NCI-H1048 (cell line): ENCODE measurements around the gene AGPAT2.

Experiments used
- DNase-seq: peaks from one replicate; lab custom pipeline; 2025; lab: John Stamatoyannopoulos, UW

Gene AGPAT2

GRCh38 chr9:136661641-136662325 is 25.5 kb downstream of the AGPAT2 start:
- DNase-seq = no peak

- no peak for DNase-seq
Measured at GRCh38 chr9:136660971-136661550, 26.2 kb downstream of the AGPAT2 start.

DNA sequence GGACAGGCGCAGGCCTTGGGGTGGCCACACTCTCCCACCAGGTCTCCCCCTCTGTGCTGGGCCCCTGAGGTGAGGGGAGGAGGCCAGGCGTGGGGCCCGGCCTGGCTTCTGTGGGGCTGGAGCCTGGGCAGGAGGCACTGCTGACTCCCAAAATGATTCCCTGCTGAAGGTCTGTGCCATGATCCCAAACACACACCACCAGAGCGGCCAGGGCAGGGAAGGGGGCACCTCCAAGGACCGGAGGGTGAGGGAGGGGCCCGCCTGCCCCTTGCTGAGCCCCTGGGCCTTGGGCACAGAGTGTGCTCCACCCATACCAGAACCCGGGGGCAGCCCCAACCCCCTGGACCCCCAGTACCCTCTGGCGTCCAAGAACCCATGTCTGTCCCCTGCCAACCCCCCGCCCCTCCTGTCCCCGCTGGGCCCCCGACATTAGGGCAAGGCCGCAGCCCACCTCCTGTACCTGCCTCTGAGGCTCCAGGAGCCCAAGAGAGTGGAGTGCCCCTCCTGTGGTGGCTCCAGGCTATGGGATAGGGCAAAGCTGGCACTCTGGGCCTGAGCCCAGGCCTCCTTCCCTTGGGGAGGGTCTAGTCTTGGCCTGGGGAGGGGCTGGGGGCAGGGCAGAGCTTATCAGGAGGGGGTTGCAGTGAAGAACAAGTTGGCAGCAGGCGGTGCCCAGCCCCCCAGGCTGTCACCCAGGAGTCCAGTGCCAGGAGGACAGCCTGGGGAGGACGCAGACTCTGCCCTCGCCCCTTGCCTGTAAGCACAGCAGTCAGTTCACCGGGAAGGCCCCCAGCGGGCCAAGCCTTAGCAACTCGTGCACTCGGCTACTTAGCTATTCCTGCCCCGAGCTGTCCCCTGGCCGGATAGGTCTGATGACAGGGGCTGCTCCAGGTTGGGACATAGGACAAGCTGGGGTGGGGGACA is 27.1 kb downstream of the AGPAT2 start:
- no peak for DNase-seq

- no peak for DNase-seq
Measured at GRCh38 chr9:136658849-136659535, 28.3 kb downstream of the AGPAT2 start.

DNA sequence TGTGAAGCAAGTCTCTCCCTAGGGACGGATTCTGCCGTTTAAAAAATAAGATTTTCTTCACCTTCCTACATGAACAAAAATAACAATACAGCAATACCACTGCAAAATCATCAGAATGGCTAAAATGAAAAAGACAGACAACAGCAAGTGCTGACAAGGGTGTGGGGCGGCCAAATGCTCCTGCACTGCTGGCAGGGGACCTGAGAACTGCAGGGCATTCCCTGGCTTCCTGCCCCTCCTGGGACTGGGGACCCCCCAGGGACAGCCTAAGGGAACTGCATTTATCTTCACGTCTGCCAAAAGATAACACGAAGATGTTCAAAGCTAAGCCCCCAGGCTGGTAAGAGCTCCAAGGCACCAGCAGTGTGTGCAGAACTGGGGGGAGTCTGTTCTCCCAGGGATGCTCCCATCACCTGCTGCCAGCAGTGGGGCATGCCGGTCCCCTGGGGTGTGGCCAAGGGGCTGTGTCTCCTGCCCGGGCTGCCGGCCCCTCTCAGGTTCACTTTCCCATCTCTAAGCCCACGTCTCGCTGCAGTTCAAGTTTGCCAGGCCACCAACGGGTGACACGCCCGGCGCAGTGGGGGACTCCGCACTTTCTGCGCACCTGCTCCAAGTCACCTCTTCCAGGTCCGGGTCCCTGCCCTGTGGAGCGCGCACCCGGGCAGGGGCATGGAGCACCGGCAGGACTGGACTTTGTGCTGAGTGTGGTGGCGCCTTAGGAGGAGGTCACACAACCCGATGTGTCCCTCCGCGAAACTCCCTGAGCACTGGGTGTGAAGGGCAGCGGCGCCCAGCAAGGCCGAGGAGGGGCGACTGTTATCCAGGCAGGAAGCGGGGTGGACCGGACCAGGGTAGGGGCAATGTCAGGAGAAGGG is 29.0 kb downstream of the AGPAT2 start:
- DNase-seq = no peak

DNA sequence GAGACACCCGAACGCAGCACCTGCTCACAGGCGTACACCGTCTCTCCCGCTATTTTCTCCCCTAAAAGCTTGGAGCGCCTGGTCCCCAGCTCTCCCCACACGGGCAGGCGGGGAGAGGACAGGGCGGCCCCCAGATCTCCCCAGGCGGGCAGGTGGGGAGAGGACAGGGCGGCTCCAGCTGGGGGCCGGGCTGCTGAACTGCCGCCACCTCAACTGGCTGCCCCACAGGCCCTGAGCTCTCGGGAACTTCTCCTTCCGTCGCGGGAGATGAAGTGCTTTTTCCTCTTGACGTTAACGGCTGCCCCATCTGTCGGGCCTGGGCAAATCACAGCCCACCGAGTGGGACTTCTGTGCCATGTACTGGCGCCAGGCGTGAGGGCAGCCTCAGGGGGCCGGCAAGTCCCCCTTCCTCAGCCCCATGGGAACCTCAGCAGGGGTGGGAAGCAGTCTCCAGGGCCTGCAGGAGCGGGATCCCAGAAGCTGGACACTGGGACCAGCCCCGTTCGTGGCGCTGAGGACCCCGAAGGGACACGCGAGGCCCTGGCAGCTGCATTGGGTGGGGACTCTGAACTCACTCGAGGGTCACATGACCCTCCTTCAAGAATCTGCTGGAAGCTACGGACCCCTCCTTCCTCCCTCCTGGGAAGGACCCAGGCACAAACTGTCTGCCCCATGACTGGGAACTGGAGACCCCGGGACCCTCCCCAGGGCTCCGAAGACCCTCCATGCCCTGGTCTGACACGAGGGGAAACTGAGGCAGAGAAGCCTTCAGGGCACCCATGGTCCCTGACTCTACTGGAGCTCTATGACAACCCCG is 30.3 kb downstream of the AGPAT2 start:
- no peak for DNase-seq

- no peak for DNase-seq
Measured at GRCh38 chr9:136656183-136656738, 31.0 kb downstream of the AGPAT2 start.

DNA sequence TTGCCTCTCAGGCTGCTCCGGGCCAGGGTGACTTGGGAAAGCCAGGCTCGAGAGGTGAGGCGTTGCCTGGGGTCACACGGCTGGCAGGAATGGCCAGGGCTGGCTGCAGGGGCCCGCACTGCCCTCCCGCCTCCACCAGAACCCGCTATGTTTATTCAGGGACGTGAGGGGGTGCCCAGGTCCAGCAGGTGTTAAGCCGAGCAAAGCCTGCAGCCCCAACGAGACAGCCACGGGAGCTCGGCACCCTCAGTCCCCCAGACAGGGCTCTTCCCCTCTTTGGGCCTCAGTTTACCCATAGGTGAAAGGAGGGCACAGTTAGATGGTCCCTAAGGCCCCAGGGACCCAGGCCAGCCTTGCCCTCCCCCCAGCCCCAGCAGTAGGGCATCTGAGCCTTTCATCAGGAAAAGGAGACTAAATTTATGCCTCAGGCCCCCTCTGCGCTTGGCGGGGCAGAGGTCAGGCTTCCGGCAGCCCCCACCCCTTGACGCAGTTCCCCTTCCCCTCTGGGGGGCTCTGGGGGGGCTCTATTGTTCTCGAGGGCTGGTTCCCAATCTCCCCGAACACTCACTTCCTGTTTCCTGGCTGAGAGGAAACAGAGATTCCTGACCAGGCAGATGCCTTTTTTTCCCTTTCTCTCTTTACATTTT is 31.6 kb downstream of the AGPAT2 start:
- DNase-seq = no peak

DNA sequence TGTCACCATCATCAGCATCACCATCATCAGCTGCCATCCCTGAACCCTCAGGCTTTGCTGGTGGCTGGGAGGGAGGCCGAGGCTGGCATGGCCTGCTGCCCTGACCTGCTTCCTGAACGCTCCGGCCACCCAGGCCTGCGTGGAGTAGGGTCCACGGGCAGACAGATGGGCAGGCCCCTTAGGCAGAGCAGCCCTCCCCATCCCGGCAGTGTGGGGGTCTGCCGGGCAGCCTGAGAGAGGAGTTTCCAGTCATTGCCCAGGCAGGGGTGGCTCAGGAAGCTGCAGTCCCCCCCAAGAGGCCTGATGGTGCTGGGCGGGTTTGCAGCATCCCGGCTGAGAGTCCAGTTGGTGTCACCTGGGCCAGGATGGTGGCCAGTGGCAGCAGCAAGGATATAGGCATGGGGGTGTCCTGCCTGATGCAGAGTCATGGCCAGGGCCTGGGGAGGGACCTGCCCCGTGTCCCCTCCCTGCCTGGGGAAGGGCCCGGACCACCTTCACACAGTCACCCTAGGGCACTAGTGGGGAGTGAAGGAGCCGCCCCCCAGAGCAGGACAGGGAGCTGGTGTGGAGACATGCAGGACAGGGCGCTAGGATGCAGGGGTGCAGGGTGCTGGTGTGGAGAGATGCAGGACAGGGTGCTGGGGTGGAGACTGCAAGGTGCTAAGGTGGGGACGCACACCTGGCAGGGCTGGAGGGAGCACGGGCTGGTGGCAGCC is 32.3 kb downstream of the AGPAT2 start:
- no peak for DNase-seq

GRCh38 chr9:136653323-136654079 is 33.8 kb downstream of the AGPAT2 start:
- no peak for DNase-seq

DNA sequence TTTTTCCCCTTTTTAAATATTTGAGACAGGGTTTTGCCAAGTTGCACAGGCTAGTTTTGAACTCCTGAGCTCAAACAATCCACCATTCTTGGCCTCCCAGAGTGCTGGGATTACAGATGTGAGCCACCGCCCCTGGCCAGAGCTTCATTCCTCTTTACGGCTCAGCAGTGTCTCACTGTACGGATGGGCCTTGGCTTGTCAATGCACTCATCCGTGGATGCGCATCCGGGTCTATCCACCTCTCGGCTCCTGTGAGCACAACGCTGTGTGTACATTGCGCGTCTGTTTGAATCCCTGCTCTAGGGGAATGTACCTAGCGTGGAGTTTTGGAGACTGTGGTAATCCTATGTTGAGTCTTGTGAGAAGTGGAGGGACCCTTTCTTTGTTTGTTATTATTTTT is 35.4 kb downstream of the AGPAT2 start:
- no peak for DNase-seq

GRCh38 chr9:136650648-136651047 is 36.6 kb downstream of the AGPAT2 start:
- DNase-seq = no peak

DNA sequence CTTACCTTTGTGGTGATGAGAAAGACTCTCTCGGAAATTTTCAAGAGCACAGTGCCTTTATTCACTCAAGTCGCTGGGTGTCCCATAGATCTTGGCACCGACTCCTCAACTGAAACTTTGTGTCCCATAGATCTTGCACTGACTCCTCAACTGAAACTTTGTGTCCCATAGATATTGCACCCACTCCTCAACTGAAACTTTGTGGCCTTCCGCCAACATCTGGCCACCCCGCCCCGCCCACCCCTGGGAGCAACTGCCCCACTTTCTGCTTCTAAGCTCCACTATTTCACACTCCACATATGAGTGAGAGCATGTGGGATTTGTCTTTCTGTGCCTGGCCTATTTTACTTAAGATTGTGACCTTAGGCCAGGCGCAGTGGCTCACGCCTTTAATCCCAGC is 37.2 kb downstream of the AGPAT2 start:
- DNase-seq = no peak

GRCh38 chr9:136648751-136649150 is 38.5 kb downstream of the AGPAT2 start:
- no peak for DNase-seq

DNA sequence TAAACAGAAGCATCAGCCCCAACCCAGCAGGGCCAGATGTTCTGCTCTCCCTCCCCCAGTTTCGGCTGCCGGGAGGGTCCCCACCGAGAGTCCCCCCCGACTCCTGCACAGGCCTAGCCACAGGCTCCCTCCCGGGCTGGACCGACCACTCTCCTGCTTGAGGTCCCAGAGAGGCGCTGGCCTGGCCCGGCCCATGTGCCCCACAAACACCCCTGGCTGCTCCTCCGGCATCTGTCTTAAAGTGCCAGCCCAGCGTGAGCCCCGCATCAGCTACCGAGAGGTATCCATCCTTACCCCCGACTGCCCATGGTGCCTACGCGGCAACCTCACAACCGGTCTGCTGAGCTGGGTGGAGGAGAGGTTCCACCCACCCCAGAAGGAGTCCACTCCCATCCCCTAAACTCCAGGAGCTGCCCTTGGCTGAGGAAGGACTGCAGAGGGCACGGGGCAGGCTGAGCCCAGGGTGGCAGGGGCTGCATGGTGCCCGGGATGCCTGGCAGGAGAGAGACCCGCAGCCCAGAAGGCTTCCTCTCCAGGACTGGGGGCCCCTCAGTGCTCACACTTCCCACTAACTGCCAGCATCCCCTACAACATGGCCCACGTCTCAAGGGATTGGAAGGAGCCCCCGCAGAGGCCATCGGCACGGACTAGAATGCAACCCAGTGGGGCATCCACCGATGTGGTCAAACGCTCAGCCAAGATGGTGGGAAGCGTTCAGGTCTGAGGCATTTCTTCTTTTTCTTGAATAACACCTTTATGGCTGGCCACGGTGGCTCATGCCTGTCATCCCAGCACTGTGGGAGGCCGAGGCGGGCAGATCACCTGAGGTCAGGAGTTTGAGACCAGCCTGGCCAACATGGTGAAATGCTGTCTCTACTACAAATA is 40.2 kb downstream of the AGPAT2 start:
- no peak for DNase-seq

GRCh38 chr9:136645903-136646754 is 41.1 kb downstream of the AGPAT2 start:
- DNase-seq = no peak
